ENCODE results near the gene CRADD. TPM values are rescaled to one million over a fixed set of nuclear protein-coding genes. Genes with fewer than 3 reads are reported as not detected.

The CRADD gene
- total and polyA plus RNA-seq, 4 donors = 16.9 to 33.4 (median 20.0) TPM

GRCh38 chr12:93727911-93728310 lies 50.7 kb downstream of the CRADD start:
- H3K9me3 ChIP-seq (ENCODE audit: control insufficient read depth, low read length) = no peaks in the 10 kb centered on the region
- no peaks in the 10 kb centered on the region for H3K27me3 ChIP-seq (ENCODE audit: control insufficient read depth in 1 of 2, insufficient read depth in 2 of 2, low read length in 1 of 2)
- no peaks in the 10 kb centered on the region for H3K36me3 ChIP-seq (ENCODE audit: control insufficient read depth in 1 of 2, insufficient read depth in 2 of 2, low read length in 1 of 2)
- no peak overlapping the region for H3K27ac ChIP-seq (ENCODE audit: low read depth in 1 of 2, low read length in 2 of 2)
- DNase-seq (no peak), ATAC-seq (ENCODE audit: low FRiP score) (no peak)
- WGBS, 2 donors = 94 to 100% methylated on average over 4 of the region's 4 CpGs
- H3K4me3 ChIP-seq (ENCODE audit: low read length in 2 of 2) = no peak overlapping the region
- intact Hi-C loops (cut with DNase I) = no loop called here
- H3K4me1 ChIP-seq (ENCODE audit: control insufficient read depth in 1 of 2, insufficient read depth in 2 of 2, low read length in 2 of 2) = no peaks in the 10 kb centered on the region

- Histone ChIP-seq H3K4me3 (ENCODE audit: low read length in 2 of 2) (no peak overlapping the region), H3K4me1 (ENCODE audit: control insufficient read depth in 1 of 2, insufficient read depth in 2 of 2, low read length in 2 of 2) (no peaks in the 10 kb centered on the region), H3K9me3 (ENCODE audit: control insufficient read depth, low read length) (no peaks in the 10 kb centered on the region), H3K36me3 (ENCODE audit: control insufficient read depth in 1 of 2, insufficient read depth in 2 of 2, low read length in 1 of 2) (no peaks in the 10 kb centered on the region), H3K27ac (ENCODE audit: low read depth in 1 of 2, low read length in 2 of 2) (no peak overlapping the region), H3K27me3 (ENCODE audit: control insufficient read depth in 1 of 2, insufficient read depth in 2 of 2, low read length in 1 of 2) (no peaks in the 10 kb centered on the region)
- intact Hi-C loops (cut with DNase I) = no loop called here
- ATAC-seq (ENCODE audit: low FRiP score) = no peak
- DNase-seq = no peak
- 94 to 96% methylated on average over 3 of the region's 3 CpGs for WGBS, 2 donors
Observed at GRCh38 chr12:93729934-93730333, 52.8 kb downstream of the CRADD start.

- whole genome bisulfite sequencing, 2 donors = 46 to 63% methylated on average over 3 of the region's 3 CpGs
- H3K9me3 ChIP-seq (ENCODE audit: control insufficient read depth, low read length) = no peaks in the 10 kb centered on the region
- DNase-seq (no peak), ATAC-seq (ENCODE audit: low FRiP score) (no peak)
- H3K4me1 ChIP-seq (ENCODE audit: control insufficient read depth in 1 of 2, insufficient read depth in 2 of 2, low read length in 2 of 2) = peaks cover 3 to 4% of the 10 kb centered on the region in 2 donors
- intact Hi-C loops (cut with DNase I) = no loop called here
- no peaks in the 10 kb centered on the region for H3K36me3 ChIP-seq (ENCODE audit: control insufficient read depth in 1 of 2, insufficient read depth in 2 of 2, low read length in 1 of 2)
- no peak overlapping the region for H3K4me3 ChIP-seq (ENCODE audit: low read length in 2 of 2)
- H3K27ac ChIP-seq (ENCODE audit: low read depth in 1 of 2, low read length in 2 of 2) = no peak overlapping the region
- H3K27me3 ChIP-seq (ENCODE audit: control insufficient read depth in 1 of 2, insufficient read depth in 2 of 2, low read length in 1 of 2) = no peaks in the 10 kb centered on the region
Observed at GRCh38 chr12:93733358-93733757, 56.2 kb downstream of the CRADD start.

GRCh38 chr12:93733928-93734327 lies 56.8 kb downstream of the CRADD start:
- DNase-seq (no peak), ATAC-seq (ENCODE audit: low FRiP score) (no peak)
- intact Hi-C loops (cut with DNase I) = no loop called here
- H3K27me3 ChIP-seq (ENCODE audit: control insufficient read depth in 1 of 2, insufficient read depth in 2 of 2, low read length in 1 of 2) = no peaks in the 10 kb centered on the region
- H3K4me1 ChIP-seq (ENCODE audit: control insufficient read depth in 1 of 2, insufficient read depth in 2 of 2, low read length in 2 of 2) = peaks cover 3 to 4% of the 10 kb centered on the region in 2 donors
- no peak overlapping the region for H3K27ac ChIP-seq (ENCODE audit: low read depth in 1 of 2, low read length in 2 of 2)
- WGBS, 2 donors = 98% methylated on average over 5 of the region's 5 CpGs
- no peak overlapping the region for H3K4me3 ChIP-seq (ENCODE audit: low read length in 2 of 2)
- no peaks in the 10 kb centered on the region for H3K36me3 ChIP-seq (ENCODE audit: control insufficient read depth in 1 of 2, insufficient read depth in 2 of 2, low read length in 1 of 2)
- no peaks in the 10 kb centered on the region for H3K9me3 ChIP-seq (ENCODE audit: control insufficient read depth, low read length)

- WGBS, 2 donors = 92 to 99% methylated on average over 2 of the region's 2 CpGs
- Histone ChIP-seq H3K9me3 (ENCODE audit: control insufficient read depth, low read length) (no peaks in the 10 kb centered on the region), H3K4me1 (ENCODE audit: control insufficient read depth in 1 of 2, insufficient read depth in 2 of 2, low read length in 2 of 2) (peaks cover 3 to 4% of the 10 kb centered on the region in 2 donors), H3K27me3 (ENCODE audit: control insufficient read depth in 1 of 2, insufficient read depth in 2 of 2, low read length in 1 of 2) (no peaks in the 10 kb centered on the region), H3K36me3 (ENCODE audit: control insufficient read depth in 1 of 2, insufficient read depth in 2 of 2, low read length in 1 of 2) (no peaks in the 10 kb centered on the region), H3K4me3 (ENCODE audit: low read length in 2 of 2) (no peak overlapping the region), H3K27ac (ENCODE audit: low read depth in 1 of 2, low read length in 2 of 2) (no peak overlapping the region)
- DNase-seq (no peak), ATAC-seq (ENCODE audit: low FRiP score) (no peak)
- intact Hi-C loops (cut with DNase I) = no loop called here
Observed at GRCh38 chr12:93734784-93735183, 57.6 kb downstream of the CRADD start.

- H3K4me3 ChIP-seq (ENCODE audit: low read length in 2 of 2) = no peak overlapping the region
- intact Hi-C loops (cut with DNase I) = no loop called here
- H3K27me3 ChIP-seq (ENCODE audit: control insufficient read depth in 1 of 2, insufficient read depth in 2 of 2, low read length in 1 of 2) = no peaks in the 10 kb centered on the region
- no peaks in the 10 kb centered on the region for H3K9me3 ChIP-seq (ENCODE audit: control insufficient read depth, low read length)
- H3K36me3 ChIP-seq (ENCODE audit: control insufficient read depth in 1 of 2, insufficient read depth in 2 of 2, low read length in 1 of 2) = no peaks in the 10 kb centered on the region
- peaks cover 3 to 4% of the 10 kb centered on the region in 2 donors for H3K4me1 ChIP-seq (ENCODE audit: control insufficient read depth in 1 of 2, insufficient read depth in 2 of 2, low read length in 2 of 2)
- no peak for DNase-seq
- ATAC-seq (ENCODE audit: low FRiP score) = no peak
- no peak overlapping the region for H3K27ac ChIP-seq (ENCODE audit: low read depth in 1 of 2, low read length in 2 of 2)
Observed at GRCh38 chr12:93736640-93737178, 59.5 kb downstream of the CRADD start.

GRCh38 chr12:93737457-93738198 lies 60.5 kb downstream of the CRADD start:
- H3K27ac ChIP-seq (ENCODE audit: low read depth in 1 of 2, low read length in 2 of 2) = peak overlapping the region; percentile 6 to 58
- WGBS, 2 donors = 46 to 47% methylated on average over 5 of the region's 5 CpGs
- intact Hi-C loops (cut with DNase I) = no loop called here
- no peaks in the 10 kb centered on the region for H3K36me3 ChIP-seq (ENCODE audit: control insufficient read depth in 1 of 2, insufficient read depth in 2 of 2, low read length in 1 of 2)
- no peaks in the 10 kb centered on the region for H3K9me3 ChIP-seq (ENCODE audit: control insufficient read depth, low read length)
- H3K4me1 ChIP-seq (ENCODE audit: control insufficient read depth in 1 of 2, insufficient read depth in 2 of 2, low read length in 2 of 2) = peaks cover 3 to 4% of the 10 kb centered on the region in 2 donors
- H3K4me3 ChIP-seq (ENCODE audit: low read length in 2 of 2) = no peak overlapping the region
- ATAC-seq (ENCODE audit: low FRiP score) = no peak
- no peaks in the 10 kb centered on the region for H3K27me3 ChIP-seq (ENCODE audit: control insufficient read depth in 1 of 2, insufficient read depth in 2 of 2, low read length in 1 of 2)
- DNase-seq = no peak

GRCh38 chr12:93738199-93739058 lies 61.3 kb downstream of the CRADD start:
- Histone ChIP-seq H3K27ac (ENCODE audit: low read depth in 1 of 2, low read length in 2 of 2) (peak overlapping the region in 1 of 2 donors; percentile 58), H3K9me3 (ENCODE audit: control insufficient read depth, low read length) (no peaks in the 10 kb centered on the region), H3K4me1 (ENCODE audit: control insufficient read depth in 1 of 2, insufficient read depth in 2 of 2, low read length in 2 of 2) (peaks cover 3 to 4% of the 10 kb centered on the region in 2 donors), H3K27me3 (ENCODE audit: control insufficient read depth in 1 of 2, insufficient read depth in 2 of 2, low read length in 1 of 2) (no peaks in the 10 kb centered on the region), H3K36me3 (ENCODE audit: control insufficient read depth in 1 of 2, insufficient read depth in 2 of 2, low read length in 1 of 2) (no peaks in the 10 kb centered on the region), H3K4me3 (ENCODE audit: low read length in 2 of 2) (no peak overlapping the region)
- intact Hi-C loops (cut with DNase I) = no loop called here
- DNase-seq (no peak), ATAC-seq (ENCODE audit: low FRiP score) (peak; percentile 21)
- 63 to 73% methylated on average over 6 of the region's 6 CpGs for WGBS, 2 donors

All from aorta (tissue), 5 donors.